ENCODE data around the gene LOXHD1. TPM values are rescaled to one million over a fixed set of nuclear protein-coding genes. Genes with fewer than 3 reads are reported as not detected.

LOXHD1 gene
- total RNA-seq, 1 donor from 2014 or later, result not detected

- Histone ChIP-seq H3K27me3 (no peaks in the 10 kb centered on the region), H3K36me3 (no peaks in the 10 kb centered on the region), H3K9me3 (no peaks in the 10 kb centered on the region), H3K4me1 (no peaks in the 10 kb centered on the region), H3K27ac (no peak overlapping the region), H3K4me3 (no peak overlapping the region)
- intact Hi-C loops (cut with DNase I), result no loop called here
- DNase-seq (ENCODE audit: extremely low spot score in 2 of 2), result no peak
- TF ChIP-seq POLR2AphosphoS5 (IDR thresholded peaks at IDR 0.05; ENCODE audit: insufficient read depth in 1 of 2, low read depth in 1 of 2), result no peak
- TF ChIP-seq CTCF (IDR thresholded peaks at IDR 0.05), result no peak
- no peak for TF ChIP-seq POLR2A (IDR thresholded peaks at IDR 0.05)
Measured at GRCh38 chr18:46456691-46457090, 200.3 kb downstream of the LOXHD1 start.

GRCh38 chr18:46452820-46453219, 204.2 kb downstream of the LOXHD1 start:
- H3K9me3 ChIP-seq, result no peaks in the 10 kb centered on the region
- intact Hi-C loops (cut with DNase I), result no loop called here
- no peak overlapping the region for H3K4me3 ChIP-seq
- H3K4me1 ChIP-seq, result no peaks in the 10 kb centered on the region
- TF ChIP-seq POLR2AphosphoS5 (IDR thresholded peaks at IDR 0.05; ENCODE audit: insufficient read depth in 1 of 2, low read depth in 1 of 2), result no peak
- TF ChIP-seq CTCF (IDR thresholded peaks at IDR 0.05), result no peak
- TF ChIP-seq POLR2A (IDR thresholded peaks at IDR 0.05), result no peak
- H3K27ac ChIP-seq, result no peak overlapping the region
- peaks cover 0 to 5% of the 10 kb centered on the region in 2 donors for H3K36me3 ChIP-seq
- peak in 1 of 2 donors; percentile 42 for DNase-seq (ENCODE audit: extremely low spot score in 2 of 2)
- no peaks in the 10 kb centered on the region for H3K27me3 ChIP-seq

GRCh38 chr18:46449499-46449898, 207.5 kb downstream of the LOXHD1 start:
- intact Hi-C loops (cut with DNase I), result no loop called here
- Histone ChIP-seq H3K36me3 (peaks cover 0 to 5% of the 10 kb centered on the region in 2 donors), H3K4me1 (no peaks in the 10 kb centered on the region), H3K4me3 (no peak overlapping the region), H3K27ac (no peak overlapping the region), H3K27me3 (no peaks in the 10 kb centered on the region), H3K9me3 (no peaks in the 10 kb centered on the region)
- DNase-seq (ENCODE audit: extremely low spot score in 2 of 2), result peak in 1 of 2 donors; percentile 11
- no peak for TF ChIP-seq POLR2AphosphoS5 (IDR thresholded peaks at IDR 0.05; ENCODE audit: insufficient read depth in 1 of 2, low read depth in 1 of 2)
- TF ChIP-seq POLR2A (IDR thresholded peaks at IDR 0.05), result no peak
- TF ChIP-seq CTCF (IDR thresholded peaks at IDR 0.05), result no peak

GRCh38 chr18:46449033-46449432, 208.0 kb downstream of the LOXHD1 start:
- no peak for DNase-seq (ENCODE audit: extremely low spot score in 2 of 2)
- Histone ChIP-seq H3K4me3 (no peak overlapping the region), H3K9me3 (no peaks in the 10 kb centered on the region), H3K36me3 (peaks cover 0 to 5% of the 10 kb centered on the region in 2 donors), H3K27ac (no peak overlapping the region), H3K27me3 (no peaks in the 10 kb centered on the region), H3K4me1 (no peaks in the 10 kb centered on the region)
- intact Hi-C loops (cut with DNase I), result no loop called here
- TF ChIP-seq CTCF (IDR thresholded peaks at IDR 0.05) (no peak), POLR2A (IDR thresholded peaks at IDR 0.05) (no peak), POLR2AphosphoS5 (IDR thresholded peaks at IDR 0.05; ENCODE audit: insufficient read depth in 1 of 2, low read depth in 1 of 2) (no peak)

GRCh38 chr18:46448347-46448746, 208.7 kb downstream of the LOXHD1 start:
- Histone ChIP-seq H3K36me3 (peaks cover 0 to 5% of the 10 kb centered on the region in 2 donors), H3K27ac (no peak overlapping the region), H3K4me3 (no peak overlapping the region), H3K27me3 (no peaks in the 10 kb centered on the region), H3K9me3 (no peaks in the 10 kb centered on the region), H3K4me1 (no peaks in the 10 kb centered on the region)
- peak in 1 of 2 donors; percentile 18 for DNase-seq (ENCODE audit: extremely low spot score in 2 of 2)
- intact Hi-C loops (cut with DNase I), result no loop called here
- TF ChIP-seq POLR2A (IDR thresholded peaks at IDR 0.05), result no peak
- no peak for TF ChIP-seq CTCF (IDR thresholded peaks at IDR 0.05)
- no peak for TF ChIP-seq POLR2AphosphoS5 (IDR thresholded peaks at IDR 0.05; ENCODE audit: insufficient read depth in 1 of 2, low read depth in 1 of 2)

Data from vagina (tissue), 2 donors.